Measurements from ENCODE around the gene HRH1. TPM values are rescaled to one million over a fixed set of nuclear protein-coding genes. Genes with fewer than 3 reads are reported as not detected.

Gene HRH1
- total RNA-seq, 2 donors from 2014 or later = 1.6 to 3.5 TPM

GRCh38 chr3:11312166-11312565 is 157.9 kb downstream of the HRH1 start:
- Histone ChIP-seq H3K4me1 (peaks cover 0 to 4% of the 10 kb centered on the region in 2 donors), H3K36me3 (peaks cover 68% of the 10 kb centered on the region), H3K4me3 (no peak overlapping the region), H3K27ac (no peak overlapping the region), H3K9me3 (no peaks in the 10 kb centered on the region), H3K27me3 (no peaks in the 10 kb centered on the region)
- no peak for DNase-seq (ENCODE audit: low spot score)
- TF ChIP-seq CTCF (IDR thresholded peaks at IDR 0.05) = no peak

Other genes starting within 250 kb of the HRH1 start
- gene SLC6A1, start 161.7 kb upstream of the HRH1 start, total RNA-seq = 1 to 10 TPM; 1.3 to 4.1 TPM
- 10 to 100 TPM; 15.2 to 23.8 TPM for gene ATG7, start 117.9 kb downstream of the HRH1 start, total RNA-seq